ENCODE results near the gene CTSF.

GRCh38 chr11:66592457-66593302 is 24.3 kb upstream of the CTSF start, which contains the start of the genes CCDC87 and CCS:
- TF ChIP-seq EZH2 (IDR thresholded peaks at IDR 0.05): no peak
- TF ChIP-seq POLR2AphosphoS5 (IDR thresholded peaks at IDR 0.05; ENCODE audit: borderline replicate concordance, low read depth, low read length): peak; percentile 100
